Heart left ventricle (tissue), 16 donors: ENCODE data around the gene ZNF83. TPM values are rescaled to one million over a fixed set of nuclear protein-coding genes. Genes with fewer than 3 reads are reported as not detected.
"Not testable (repeated sequence)": the region's sequence is repeated elsewhere in the genome, so short reads cannot be mapped to it uniquely, and the experiment has no call there.

Source experiments
- ATAC-seq, 4 donors: fragments of 200-7000 bp; cut with Tn5 transposase; one replicate each; pipeline ENCODE4 v1.9.1; 2020 to 2022; ENCODE audit warnings: moderate library complexity in 4 of 4, mild to moderate bottlenecking in 3 of 4, moderate number of reproducible peaks in 1 of 4
- DNase-seq, 5 donors: peaks; one replicate each; pipeline ENCODE4 v3.0.0-alpha.2; 2020
- H3K27ac ChIP-seq, 12 donors: fragments of 200-600 bp; sonication (generic) in 4 of 12; one replicate each; pipeline versions ENCODE4 v1.5.0 to v1.8.0; 2016 to 2022; ENCODE audit warnings: mild to moderate bottlenecking in 2 of 12
- H3K27me3 ChIP-seq, 9 donors: fragments of 200-600 bp; sonication (generic) in 2 of 9; one replicate each; pipeline versions ENCODE4 v1.5.1 to v1.8.0; 2016 to 2022; ENCODE audit warnings: mild to moderate bottlenecking in 3 of 9
- H3K36me3 ChIP-seq, 9 donors: fragments of 200-600 bp; sonication (generic) in 2 of 9; one replicate each; pipeline versions ENCODE4 v1.5.0 to v1.8.0; 2018 to 2022; ENCODE audit warnings: mild to moderate bottlenecking in 2 of 9
- H3K4me1 ChIP-seq, 12 donors: fragments of 200-600 bp; sonication (generic) in 4 of 12; one replicate each; pipeline versions ENCODE4 v1.5.0 to v1.8.0; 2016 to 2022; ENCODE audit warnings: mild to moderate bottlenecking in 3 of 12
- H3K4me3 ChIP-seq, 12 donors: fragments of 200-600 bp; sonication (generic) in 4 of 12; one replicate each; pipeline versions ENCODE4 v1.5.0 to v1.8.0; 2017 to 2022; ENCODE audit warnings: mild to moderate bottlenecking in 9 of 12, moderate library complexity in 4 of 12
- H3K9me3 ChIP-seq, 12 donors: fragments of 200-600 bp; sonication (generic) in 4 of 12; one replicate each; pipeline versions ENCODE4 v1.5.0 to v1.8.0; 2016 to 2022; ENCODE audit warnings: mild to moderate bottlenecking in 1 of 12
- CTCF ChIP-seq, 12 donors: fragments of 200-600 bp; sonication (generic) in 4 of 12; IDR thresholded peaks; one replicate each; pipeline versions ENCODE4 v1.5.0 to v1.8.0; 2018 to 2022; ENCODE audit warnings: antibody characterized with exemption in 12 of 12, mild to moderate bottlenecking in 5 of 12
- POLR2A ChIP-seq, 2 donors: fragments of 450-650 bp; IDR thresholded peaks; one replicate each; pipeline ENCODE4 v1.6.1; 2017; ENCODE audit warnings: antibody characterized with exemption in 2 of 2, mild to moderate bottlenecking in 2 of 2, moderate library complexity in 2 of 2
- WGBS, 4 donors: extraction: QIAGEN DNeasy Blood & Tissue Kit in 2 of 4; methylation state at CpG; one replicate each; pipeline versions ENCODE4 v1.1.5 to v1.1.7; 2013 to 2018; 5-methylcytosine and 5-hydroxymethylcytosine counted together
- intact Hi-C, 10 donors: fragments of 100-400 bp; cut with DNase I; formaldehyde crosslinking; loops; one replicate each; pipeline versions ENCODE4 v1.11.1 to v1.14.2; 2022
- polyA plus RNA-seq, 2 donors: library from polyadenylated mRNA; stranded (reverse); fragments of 200-250 nt; gene quantifications; one replicate each; pipeline ENCODE4 v1.2.3, GENCODE V29; 2013
- total RNA-seq, 9 donors: library from RNA; depleted of rRNA in 2 of 9; stranded (reverse); fragments of >200 nt in 2 of 9; fragmentation: NEBNext Ultra II Directional in 3 of 9; extraction: Animal tissue kit (Norgen Biotek cat#: 25700) in 3 of 9; gene quantifications; one replicate each; pipeline versions ENCODE4 v1.1.0 to v1.2.4, GENCODE V29; 2016 to 2023
- donor health status: ischemic (EF 13 %, LVEDD 7.1; RV severe dilation, severe dysfunction).
- donor health status: healthy with polysubstance abuse.
- donor health status: DM: no; HTN: yes; CAD: no.
- donor health status: DM: no; HTN: no; CAD: no.
- donor health status: ischemic (EF 25% LVEDD 6.9; RV normal size, moderate dysfunction).
- donor health status: ischemic (EF 25% LVEDD 5.7; RV mildly dilated, moderate dysfunction).
- donor health status: healthy.
- donor health status: DM: yes; HTN: yes; CAD: no.
- donor health status: ischemic (EF 35%, LVEDD 5.7; RV mildly dilated, moderate dysfunction).
- donor health status: nonischemic (EF 11% LVEDD 7.7; RV severe dilation, severe dysfunction).
- donor health status: DM: yes; HTN: yes; CAD: no.
- donor health status: PGD.
- donor health status: ischemic (EF 29% LVEDD 5.4; RV normal size, mild dysfunction).
- donor health status: nonischemic (EF 23%, LVEDD 6.1; RV moderate dilation, normal function).

The ZNF83 gene
- total and polyA plus RNA-seq, 11 donors = 9.5 to 25.7 (median 18.4) TPM

- no peak overlapping the region for H3K27ac ChIP-seq
- WGBS, 4 donors = 93 to 95% (median 93%) methylated on average over 5 of the region's 5 CpGs
- ATAC-seq = no peak
- H3K4me1 ChIP-seq = no peaks in the 10 kb centered on the region
- TF ChIP-seq POLR2A (IDR thresholded peaks at IDR 0.05) (no peak), CTCF (IDR thresholded peaks at IDR 0.05) (no peak)
- no peaks in the 10 kb centered on the region for H3K27me3 ChIP-seq
- no peak overlapping the region for H3K4me3 ChIP-seq
- H3K36me3 ChIP-seq = no peaks in the 10 kb centered on the region
- no peak for DNase-seq
- no peaks in the 10 kb centered on the region for H3K9me3 ChIP-seq
- intact Hi-C loops = no loop called here
These were observed 41.4 kb upstream of the ZNF83 start for GRCh38 chr19:52679598-52679997.

- ATAC-seq, H3K36me3 ChIP-seq: not testable (repeated sequence)
- 94 to 95% (median 95%) methylated on average over 6 of the region's 6 CpGs for WGBS, 4 donors
These were observed 37.1 kb upstream of the ZNF83 start for GRCh38 chr19:52675239-52675638.

GRCh38 chr19:52673014-52673413 is 34.9 kb upstream of the ZNF83 start:
- no peak for DNase-seq
- intact Hi-C loops = no loop called here
- Histone ChIP-seq H3K27me3 (no peaks in the 10 kb centered on the region), H3K27ac (no peak overlapping the region), H3K4me1 (no peaks in the 10 kb centered on the region), H3K9me3 (no peaks in the 10 kb centered on the region), H3K36me3 (peaks cover 0 to 13% (median 0%) of the 10 kb centered on the region in 9 donors), H3K4me3 (no peak overlapping the region)
- WGBS, 4 donors = 92 to 94% (median 93%) methylated on average over 4 of the region's 4 CpGs
- ATAC-seq = no peak
- TF ChIP-seq POLR2A (IDR thresholded peaks at IDR 0.05) = no peak
- TF ChIP-seq CTCF (IDR thresholded peaks at IDR 0.05) = no peak

More at GRCh38 chr19:52675239-52675638, 37.1 kb upstream of the ZNF83 start:
- H3K27ac ChIP-seq, H3K27me3 ChIP-seq, DNase-seq, H3K4me3 ChIP-seq, intact Hi-C loops, H3K4me1 ChIP-seq, H3K9me3 ChIP-seq: not testable (repeated sequence)

- Histone ChIP-seq H3K9me3 (no peaks in the 10 kb centered on the region), H3K36me3 (peaks cover 0 to 13% (median 0%) of the 10 kb centered on the region in 9 donors), H3K27ac (no peak overlapping the region), H3K27me3 (no peaks in the 10 kb centered on the region), H3K4me3 (no peak overlapping the region), H3K4me1 (peaks cover 0 to 1% (median 0%) of the 10 kb centered on the region in 12 donors)
- ATAC-seq = no peak
- 96 to 98% (median 97%) methylated on average over 4 of the region's 4 CpGs for WGBS, 4 donors
- intact Hi-C loops = no loop called here
- no peak for DNase-seq
- no peak for TF ChIP-seq CTCF (IDR thresholded peaks at IDR 0.05)
These were observed 31.9 kb upstream of the ZNF83 start for GRCh38 chr19:52670046-52670445.

GRCh38 chr19:52669586-52669985 is 31.4 kb upstream of the ZNF83 start:
- no peak overlapping the region for H3K27ac ChIP-seq
- 93 to 96% (median 93%) methylated on average over 5 of the region's 5 CpGs for WGBS, 4 donors
- H3K4me1 ChIP-seq = peaks cover 0 to 6% (median 0%) of the 10 kb centered on the region in 12 donors
- TF ChIP-seq CTCF (IDR thresholded peaks at IDR 0.05) (no peak), POLR2A (IDR thresholded peaks at IDR 0.05) (no peak)
- H3K36me3 ChIP-seq = peaks cover 0 to 13% (median 0%) of the 10 kb centered on the region in 9 donors
- intact Hi-C loops = no loop called here
- ATAC-seq (no peak), DNase-seq (no peak)
- no peak overlapping the region for H3K4me3 ChIP-seq
- no peaks in the 10 kb centered on the region for H3K9me3 ChIP-seq
- H3K27me3 ChIP-seq = no peaks in the 10 kb centered on the region
